ENCODE results near the gene CFAP300.

Gene CFAP300

GRCh38 chr11:102064316-102064715 is 17.1 kb downstream of the CFAP300 start:
- no peak for DNase-seq (ENCODE audit: low spot score)
- TF ChIP-seq CTCF (IDR thresholded peaks at IDR 0.05; ENCODE audit: borderline replicate concordance, control extremely low read depth, extremely low read depth, insufficient read depth, missing control alignments), result no peak
- in situ Hi-C loops (cut with MboI; ENCODE audit: low sequenced_read_pairs, unreplicated experiment), result no loop called here

DNA sequence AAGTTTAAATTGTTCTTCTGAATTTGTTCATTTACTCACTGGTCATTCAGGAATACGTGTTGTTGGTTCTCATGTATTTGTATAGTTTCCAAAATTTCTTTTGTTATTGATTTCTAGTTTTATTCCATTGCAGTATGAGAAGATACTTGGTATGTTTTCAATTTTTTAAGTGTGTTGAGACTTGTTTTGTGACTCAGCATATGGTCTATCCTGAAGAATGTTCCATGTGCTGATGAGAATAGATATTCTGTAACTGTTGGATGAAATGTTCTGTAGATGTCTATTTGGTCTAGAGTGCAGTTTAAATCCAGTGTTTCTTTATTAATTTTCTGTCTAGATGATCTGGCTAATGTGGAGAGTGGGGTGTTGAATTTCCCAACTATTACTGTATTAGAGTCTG is 23.5 kb downstream of the CFAP300 start:
- in situ Hi-C loops (cut with MboI; ENCODE audit: low sequenced_read_pairs, unreplicated experiment), result no loop called here
- TF ChIP-seq CTCF (IDR thresholded peaks at IDR 0.05; ENCODE audit: borderline replicate concordance, control extremely low read depth, extremely low read depth, insufficient read depth, missing control alignments), result no peak
- DNase-seq (ENCODE audit: low spot score), result no peak

DNA sequence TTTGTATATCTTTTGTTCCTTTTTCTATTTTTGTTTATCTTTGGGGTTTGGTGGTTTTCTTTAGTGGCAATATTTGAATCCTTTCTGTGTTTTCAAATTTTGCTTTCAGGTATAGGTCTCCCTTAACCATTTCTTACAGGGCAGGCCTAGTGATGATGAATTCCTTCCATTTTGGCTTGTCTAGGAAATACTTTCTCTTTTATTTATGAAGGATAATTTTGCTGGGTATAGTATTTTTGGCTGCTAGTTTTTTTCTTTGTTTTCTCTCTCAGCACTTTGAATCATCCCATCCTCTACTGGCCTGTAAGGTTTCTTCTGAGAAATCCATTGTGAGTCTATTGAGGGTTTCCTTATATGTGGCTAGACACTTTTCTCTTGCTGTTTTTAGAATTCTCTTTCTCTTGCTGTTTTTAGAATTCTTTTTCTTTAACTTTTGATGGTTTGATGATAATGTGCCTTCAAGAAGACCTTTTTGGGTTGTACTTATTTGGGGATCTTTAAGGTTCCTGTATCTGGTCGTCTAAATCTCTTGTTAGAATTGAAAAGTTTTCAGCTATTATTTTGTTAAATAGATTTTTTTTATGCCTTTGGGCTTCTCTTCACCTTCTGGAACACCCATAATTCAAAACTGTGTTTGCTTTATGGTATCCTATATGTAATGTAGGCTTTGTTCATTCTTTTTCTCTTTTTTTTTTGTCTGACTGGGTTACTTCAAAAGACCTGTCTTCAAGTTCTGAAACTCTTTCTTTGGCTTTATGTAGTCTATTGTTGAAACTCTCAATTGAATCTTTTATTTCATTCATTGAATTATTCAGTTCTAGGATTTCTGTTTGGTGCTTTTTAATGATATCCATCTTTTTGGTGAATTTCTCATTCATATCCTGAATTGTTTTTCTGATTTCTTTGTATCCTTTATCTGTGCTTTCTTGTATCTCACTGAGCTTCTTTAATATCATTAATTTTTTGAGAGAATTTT is 24.5 kb downstream of the CFAP300 start:
- TF ChIP-seq CTCF (IDR thresholded peaks at IDR 0.05; ENCODE audit: borderline replicate concordance, control extremely low read depth, extremely low read depth, insufficient read depth, missing control alignments), result no peak
- DNase-seq (ENCODE audit: low spot score), result no peak
- in situ Hi-C loops (cut with MboI; ENCODE audit: low sequenced_read_pairs, unreplicated experiment), result no loop called here

- no peak for TF ChIP-seq CTCF (IDR thresholded peaks at IDR 0.05; ENCODE audit: borderline replicate concordance, control extremely low read depth, extremely low read depth, insufficient read depth, missing control alignments)
- in situ Hi-C loops (cut with MboI; ENCODE audit: low sequenced_read_pairs, unreplicated experiment), result no loop called here
- no peak for DNase-seq (ENCODE audit: low spot score)
Measured at GRCh38 chr11:102073253-102073652, 26.0 kb downstream of the CFAP300 start.

- in situ Hi-C loops (cut with MboI; ENCODE audit: low sequenced_read_pairs, unreplicated experiment), result no loop called here
- no peak for DNase-seq (ENCODE audit: low spot score)
- no peak for TF ChIP-seq CTCF (IDR thresholded peaks at IDR 0.05; ENCODE audit: borderline replicate concordance, control extremely low read depth, extremely low read depth, insufficient read depth, missing control alignments)
Measured at GRCh38 chr11:102079625-102080024, 32.4 kb downstream of the CFAP300 start.

- no peak for DNase-seq (ENCODE audit: low spot score)
- TF ChIP-seq CTCF (IDR thresholded peaks at IDR 0.05; ENCODE audit: borderline replicate concordance, control extremely low read depth, extremely low read depth, insufficient read depth, missing control alignments), result no peak
- in situ Hi-C loops (cut with MboI; ENCODE audit: low sequenced_read_pairs, unreplicated experiment), result no loop called here
Measured at GRCh38 chr11:102081313-102081712, 34.1 kb downstream of the CFAP300 start.

Measured in GM13976 (cell line).